ENCODE data around the gene GNPNAT1.

- TF ChIP-seq CTCF (IDR thresholded peaks at IDR 0.05 in 8 of 11, conservative IDR thresholded peaks at IDR 0.05 in 3 of 11) (no peak), POLR2A (IDR thresholded peaks at IDR 0.05) (no peak)
Measured at GRCh38 chr14:52786887-52787286, 4.5 kb downstream of the GNPNAT1 start.
